ENCODE measurements around the gene ZNF48. TPM values are rescaled to one million over a fixed set of nuclear protein-coding genes. Genes with fewer than 3 reads are reported as not detected.
A peak's percentile ranks its signal among the peaks of the same experiment; 100 is the strongest.

The ZNF48 gene
- total RNA-seq, 1 experiment from 2014 or later, result 10.6 TPM

DNA sequence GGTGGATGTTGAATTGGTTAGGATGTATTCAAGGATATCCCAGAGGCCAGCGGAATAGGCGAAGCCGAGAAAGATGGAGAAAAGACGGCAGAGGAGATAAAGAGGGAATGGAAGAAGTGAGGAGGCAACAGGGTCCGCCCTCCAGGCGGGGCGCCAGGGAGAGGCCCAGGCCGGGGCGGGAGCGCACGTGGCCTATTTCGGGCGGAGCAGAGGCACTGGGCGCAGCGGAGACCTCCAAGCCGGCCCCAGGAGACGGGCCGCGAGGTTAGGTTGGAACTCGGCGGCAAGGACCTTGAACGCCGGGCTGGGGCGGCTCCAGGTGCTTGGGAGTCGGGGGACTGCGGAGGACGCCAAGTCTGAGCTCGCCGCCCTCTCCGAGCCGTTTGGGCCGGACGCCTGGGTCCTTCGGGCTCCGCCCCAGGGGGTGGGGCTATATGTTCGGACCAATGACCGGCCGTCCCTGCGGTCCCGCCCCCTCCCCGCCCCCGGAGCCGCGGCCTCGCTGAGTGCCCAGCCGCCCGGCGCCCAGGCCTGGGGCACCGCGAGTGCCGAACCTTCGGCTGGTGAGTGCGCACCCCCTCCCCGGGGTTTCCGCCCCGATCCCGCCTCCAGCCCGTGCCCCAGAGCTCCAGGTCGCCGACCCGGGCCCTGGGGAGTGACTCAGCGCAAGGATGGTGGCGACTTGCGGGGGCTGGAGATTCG lies 12.0 kb downstream of the ZNF48 start, which contains the start of gene ZNF771:
Gene ZNF771, plus strand, starts transcription at position 505 of the 702 bp plus-strand sequence. CDS start 448 bp downstream, outside the sequence.
- DNase-seq (ENCODE audit: low read depth), result peak; percentile 84

- DNase-seq (ENCODE audit: low read depth), result no peak
Measured at GRCh38 chr16:30407804-30408534, 12.7 kb downstream of the ZNF48 start.

DNA sequence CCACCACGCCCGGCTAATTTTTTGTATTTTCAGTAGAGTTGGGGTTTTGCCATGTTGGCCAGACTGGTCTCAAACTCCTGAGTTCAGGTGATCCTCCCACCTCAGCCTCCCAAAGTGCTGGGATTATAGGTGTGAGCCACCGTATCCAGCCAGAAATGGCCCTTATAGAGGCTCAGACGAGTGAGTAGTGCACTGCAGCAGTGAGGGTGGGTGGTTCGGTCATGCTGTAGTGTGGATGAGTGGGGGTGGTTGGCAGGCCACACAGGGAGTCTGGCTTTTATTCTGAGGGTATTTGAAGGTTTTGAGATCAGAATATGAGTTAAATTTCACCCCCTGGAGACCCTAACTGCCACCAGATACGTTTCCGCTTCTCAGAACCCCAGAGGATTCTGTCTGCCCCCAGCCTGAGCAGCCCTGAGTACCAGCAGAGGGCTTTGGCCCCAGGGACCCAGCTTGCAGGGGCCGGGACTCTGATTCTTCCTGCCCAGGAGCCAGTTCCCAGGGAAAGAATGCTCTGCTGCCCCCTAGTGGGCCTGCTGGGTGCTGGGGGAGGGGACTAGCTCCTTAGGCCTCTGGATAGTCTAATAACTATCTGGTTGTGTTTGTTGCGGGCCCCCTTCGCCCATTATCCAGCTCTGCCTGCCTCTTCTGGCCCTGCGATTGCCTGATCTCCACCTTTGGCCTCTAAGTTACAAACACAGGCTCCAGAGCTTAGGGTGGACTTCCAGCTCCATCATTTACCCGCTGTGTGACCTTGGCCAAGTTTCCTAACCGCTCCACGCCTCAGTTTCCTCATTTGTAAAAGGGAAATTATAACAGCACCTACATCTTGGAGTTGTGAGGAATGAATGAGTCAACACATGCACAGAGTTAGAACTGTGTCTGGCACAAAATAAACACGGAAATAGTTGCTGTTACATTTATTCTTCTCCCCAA lies 14.2 kb downstream of the ZNF48 start:
- DNase-seq (ENCODE audit: low read depth), result peak; percentile 86

DNA sequence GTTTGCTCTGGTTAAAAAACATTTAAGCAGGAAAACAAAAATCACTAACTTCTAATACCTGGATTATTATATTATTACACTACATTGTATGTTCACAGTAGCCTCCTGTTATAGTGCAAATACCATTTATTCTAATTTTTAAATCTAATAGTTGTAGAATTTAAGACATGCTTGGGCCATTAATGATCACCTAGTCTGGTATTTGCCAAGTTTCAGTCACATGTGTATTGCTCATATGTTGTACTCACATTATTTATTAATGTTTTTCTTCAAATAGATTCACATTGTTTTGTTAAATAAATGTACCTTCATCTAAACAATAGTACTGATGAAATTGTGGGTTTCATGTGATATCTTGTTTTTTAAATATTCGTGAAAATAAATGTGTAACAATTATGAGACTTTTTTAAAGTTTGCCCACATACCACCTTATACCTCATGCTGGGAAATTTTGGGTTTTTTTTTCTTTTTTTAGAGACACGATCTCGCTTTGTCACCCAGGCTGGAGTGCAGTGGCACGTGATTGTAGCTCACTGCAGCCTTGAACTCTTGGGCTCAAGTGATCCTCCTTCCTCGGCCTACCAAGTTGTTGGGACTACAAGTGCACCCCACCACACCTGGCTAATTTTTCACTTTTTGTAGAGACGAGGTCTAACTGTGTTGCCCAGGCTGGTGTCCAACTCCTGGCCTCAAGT lies 18.0 kb downstream of the ZNF48 start:
- no peak for DNase-seq (ENCODE audit: low read depth)

DNA sequence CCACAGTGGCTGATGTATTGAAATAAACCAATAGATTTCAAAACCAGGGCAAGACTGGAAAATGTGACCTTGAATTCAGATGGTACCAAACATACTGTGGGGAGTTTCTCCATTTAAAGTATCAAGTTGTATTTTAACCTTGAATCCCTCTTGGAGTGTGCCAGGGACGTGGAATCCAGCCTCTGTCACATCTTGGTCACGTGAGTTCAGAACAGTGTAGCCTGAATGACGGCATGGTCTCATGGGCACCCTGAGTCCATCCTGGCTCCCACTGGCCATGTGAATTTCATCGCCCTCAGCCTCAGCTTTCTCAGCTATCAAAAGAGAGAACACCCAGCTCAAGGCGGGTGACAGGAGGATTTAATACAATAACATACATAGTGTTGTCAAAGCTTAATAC lies 18.9 kb downstream of the ZNF48 start:
- DNase-seq (ENCODE audit: low read depth), result no peak

GRCh38 chr16:30416047-30416603 lies 20.9 kb downstream of the ZNF48 start:
- DNase-seq (ENCODE audit: low read depth), result no peak

- no peak for DNase-seq (ENCODE audit: low read depth)
Measured at GRCh38 chr16:30416624-30417528, 21.7 kb downstream of the ZNF48 start.

GRCh38 chr16:30417529-30418349 lies 22.5 kb downstream of the ZNF48 start:
- DNase-seq (ENCODE audit: low read depth), result no peak

GRCh38 chr16:30418350-30419181 lies 23.3 kb downstream of the ZNF48 start:
- no peak for DNase-seq (ENCODE audit: low read depth)

- no peak for DNase-seq (ENCODE audit: low read depth)
Measured at GRCh38 chr16:30421010-30421409, 25.8 kb downstream of the ZNF48 start.

DNA sequence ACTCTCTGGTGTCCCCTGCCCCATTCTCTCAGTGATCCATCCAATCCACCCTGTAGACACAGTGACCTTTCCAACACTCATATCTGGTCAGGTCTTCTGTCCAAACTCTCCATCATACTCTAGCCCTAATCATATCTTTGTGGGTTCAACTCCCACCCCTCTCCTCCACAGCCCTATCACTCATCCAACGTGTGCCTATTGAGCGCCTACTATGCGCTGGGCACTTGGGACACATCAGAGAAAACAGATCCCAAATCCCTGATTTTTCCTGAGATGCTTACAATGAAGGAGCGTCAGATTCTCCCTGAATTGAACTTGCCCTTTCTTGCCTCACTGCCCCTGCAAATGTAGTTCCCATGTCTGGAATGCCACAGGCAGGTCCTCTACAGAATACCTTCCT lies 32.8 kb downstream of the ZNF48 start:
- DNase-seq (ENCODE audit: low read depth), result no peak

DNA sequence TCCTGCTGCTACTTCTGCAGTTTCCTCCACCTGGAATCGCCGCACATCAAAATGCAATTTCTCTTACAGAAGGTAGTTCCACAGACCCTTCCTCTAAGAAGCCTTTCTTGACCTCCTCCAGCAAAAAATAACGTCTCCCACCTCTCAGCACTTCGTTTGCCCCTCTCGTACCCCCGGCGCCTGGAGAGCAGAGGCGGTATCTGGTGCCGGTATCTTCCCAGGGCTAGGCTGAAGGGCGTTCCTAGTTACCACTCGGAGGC lies 34.1 kb downstream of the ZNF48 start:
- no peak for DNase-seq (ENCODE audit: low read depth)

DNA sequence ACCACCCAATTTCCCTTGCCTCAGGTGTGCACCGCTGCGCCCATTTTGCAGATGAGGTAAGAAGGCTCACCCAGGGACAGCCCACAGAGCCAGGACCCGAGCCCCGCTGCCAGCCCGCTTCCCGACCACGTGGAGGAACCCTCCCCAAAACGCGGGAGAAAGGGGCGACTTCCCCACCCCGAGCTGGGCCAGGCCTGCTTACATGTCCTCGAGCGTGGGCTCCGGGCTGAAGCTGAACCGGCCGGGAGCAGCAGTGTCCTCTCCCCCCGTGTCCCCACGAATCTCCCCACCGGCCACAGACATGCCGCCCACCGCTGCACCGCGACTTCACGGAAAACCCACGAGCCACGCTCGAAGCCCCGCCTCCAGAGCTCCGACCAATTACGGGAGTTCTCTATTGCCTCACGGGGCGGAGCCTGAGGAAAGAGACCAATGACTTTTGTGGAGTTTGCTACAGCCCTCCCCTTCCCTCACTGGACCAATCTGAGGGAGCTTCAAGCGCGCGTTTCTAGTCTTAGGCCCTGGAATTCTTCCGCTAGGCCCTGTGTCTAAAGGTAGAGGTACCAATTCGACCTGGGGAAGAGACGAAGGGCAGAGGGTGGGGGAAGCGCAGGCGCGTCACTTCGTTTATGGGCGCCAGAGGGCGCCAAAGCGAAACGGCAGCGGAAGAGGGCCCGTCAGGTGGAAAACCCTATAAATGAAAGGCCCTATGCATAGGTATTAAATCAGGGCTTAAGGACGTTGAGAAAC lies 34.6 kb downstream of the ZNF48 start, which contains the start of gene DCTPP1:
Gene DCTPP1, minus strand, starts transcription at position 353 of the 750 bp plus-strand sequence. Its CDS starts 50 bp downstream, at position 303.
- DNase-seq (ENCODE audit: low read depth), result peak; percentile 100

- peak; percentile 15 for DNase-seq (ENCODE audit: low read depth)
Measured at GRCh38 chr16:30430428-30430970, 35.3 kb downstream of the ZNF48 start.

DNA sequence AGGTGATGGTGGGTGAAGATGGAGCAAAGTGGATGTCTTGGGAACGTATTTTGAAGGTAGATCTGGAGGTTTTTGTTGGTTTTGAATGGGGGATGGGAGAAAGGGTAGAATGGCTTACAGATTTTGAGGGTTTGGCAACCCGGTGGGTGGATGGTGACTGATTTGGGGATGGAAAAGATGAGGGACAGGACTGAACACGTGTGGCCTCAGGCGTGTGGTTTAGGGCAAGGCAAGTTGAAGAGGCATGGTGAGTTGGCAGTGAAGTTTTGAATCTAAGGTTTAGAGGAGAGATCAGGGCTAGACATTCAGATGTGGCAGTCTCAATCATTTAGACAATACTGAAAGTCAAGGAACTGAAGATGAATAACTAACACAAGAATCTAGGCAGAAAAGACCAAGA lies 39.6 kb downstream of the ZNF48 start:
- no peak for DNase-seq (ENCODE audit: low read depth)

- DNase-seq (ENCODE audit: low read depth), result no peak
Measured at GRCh38 chr16:30437511-30438046, 42.4 kb downstream of the ZNF48 start.

DNA sequence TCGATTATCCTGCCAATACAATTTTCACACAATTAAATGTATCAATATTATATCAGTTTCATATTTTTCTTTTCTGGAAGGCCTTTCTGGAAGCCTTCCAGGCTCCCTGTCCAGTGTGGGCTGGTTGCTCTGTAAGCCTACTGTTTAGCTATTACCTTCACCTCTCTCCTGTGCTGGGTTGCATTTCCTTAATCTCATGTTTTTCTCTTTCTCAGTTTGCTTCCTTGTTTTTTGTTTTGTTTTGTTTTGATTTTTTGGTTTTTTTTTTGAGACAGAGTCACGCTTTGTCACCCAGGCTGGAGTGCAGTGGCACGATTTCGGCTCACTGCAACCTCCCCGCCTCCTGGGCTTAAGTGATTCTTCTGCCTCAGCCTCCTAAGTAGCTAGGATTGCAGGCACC lies 43.6 kb downstream of the ZNF48 start:
- no peak for DNase-seq (ENCODE audit: low read depth)

Data from M059J (cell line).